SU-DHL-6 (cell line): Measurements from ENCODE around the gene GPR161.

Source experiments
- H2AFZ ChIP-seq: fragments of 200-600 bp; sonication (generic); 2 replicates; pipeline ENCODE4 v1.6.1; 2014; ENCODE audit warnings: low read depth, mild to moderate bottlenecking, moderate library complexity, mixed read lengths, antibody characterized with exemption, low read length; ENCODE audit not compliant: severe bottlenecking
- H3F3A ChIP-seq: fragments of 200-600 bp; shearing (Covaris generic); 2 replicates; pipeline ENCODE4 v1.6.0; 2016; ENCODE audit warnings: antibody characterized with exemption, mild to moderate bottlenecking; ENCODE audit not compliant: insufficient read depth
- H3K27ac ChIP-seq: fragments of 200-600 bp; sonication (generic); 2 replicates; pipeline ENCODE4 v1.5.1; 2016; ENCODE audit warnings: low read depth, mild to moderate bottlenecking, low read length, moderate library complexity, mixed read lengths
- H3K27me3 ChIP-seq: fragments of 200-600 bp; sonication (generic), shearing (Covaris generic); 2 replicates; pipeline ENCODE4 v1.6.0; 2014; ENCODE audit warnings: mild to moderate bottlenecking, low read length
- H3K36me3 ChIP-seq: fragments of 200-600 bp; sonication (generic); 2 replicates; pipeline ENCODE4 v1.6.1; 2014; ENCODE audit warnings: mild to moderate bottlenecking, low read length, mixed read lengths
- H3K4me2 ChIP-seq: fragments of 300-600, 200-600 bp; shearing (Covaris generic), sonication (generic); 2 replicates; pipeline ENCODE4 v1.6.0; 2014; ENCODE audit warnings: low read length, low read depth, mild to moderate bottlenecking; ENCODE audit not compliant: poor library complexity, severe bottlenecking
- H3K4me3 ChIP-seq: fragments of 200-600 bp; sonication (generic); 2 replicates; pipeline ENCODE4 v1.5.1; 2014; ENCODE audit warnings: antibody characterized with exemption, low read length, mild to moderate bottlenecking, mixed read lengths; ENCODE audit not compliant: insufficient read depth, poor library complexity, severe bottlenecking
- H3K79me2 ChIP-seq: fragments of 200-600 bp; sonication (generic); 2 replicates; pipeline ENCODE4 v1.6.1; 2014; ENCODE audit warnings: mild to moderate bottlenecking, low read length, moderate library complexity; ENCODE audit not compliant: insufficient read depth
- H3K9ac ChIP-seq: fragments of 200-600 bp; sonication (generic); 2 replicates; pipeline ENCODE4 v1.7.0; 2014; ENCODE audit warnings: mild to moderate bottlenecking, low read length
- H3K9me2 ChIP-seq: fragments of 200-600 bp; sonication (generic); replicated peaks from 2 replicates; pipeline ENCODE4 v1.6.1; 2014; ENCODE audit warnings: low read length; ENCODE audit not compliant: insufficient read depth
- H3K9me3 ChIP-seq: fragments of 200-600 bp; sonication (generic); 2 replicates; pipeline ENCODE4 v1.6.1; 2014; ENCODE audit warnings: low read length, mixed read lengths; ENCODE audit not compliant: insufficient read depth
- H4K20me1 ChIP-seq: fragments of 200-600 bp; sonication (generic); 2 replicates; pipeline ENCODE4 v1.6.1; 2014; ENCODE audit warnings: low read depth, mild to moderate bottlenecking, antibody characterized with exemption, low read length, moderate library complexity, mixed read lengths
- CTCF ChIP-seq: fragments of 200-600 bp; sonication (generic); IDR thresholded peaks from one replicate; pipeline ENCODE4 v1.5.1; 2017; ENCODE audit warnings: antibody characterized with exemption, mild to moderate bottlenecking, low read length, moderate library complexity; ENCODE audit not compliant: insufficient read depth, poor library complexity, severe bottlenecking
- EZH2phosphoT487 ChIP-seq: fragments of 200-600 bp; sonication (generic), shearing (Covaris generic); conservative IDR thresholded peaks from 2 replicates; pipeline ENCODE4 v1.6.1; 2018; ENCODE audit warnings: mild to moderate bottlenecking, antibody characterized with exemption, low read length, moderate library complexity, mixed read lengths

GPR161 gene

GRCh38 chr1:168069384-168069783, 67.3 kb downstream of the GPR161 start:
- H3K9ac ChIP-seq, result no peak overlapping the region
- H2AFZ ChIP-seq, result no peak overlapping the region
- no peak overlapping the region for H3K4me3 ChIP-seq
- H3K27ac ChIP-seq, result no peak overlapping the region
- no peaks in the 10 kb centered on the region for H3K79me2 ChIP-seq
- H3K4me2 ChIP-seq, result no peak overlapping the region
- peaks cover 38% of the 10 kb centered on the region; the same call in 1 of the 2 replicates for H3K36me3 ChIP-seq
- TF ChIP-seq CTCF (no peak), EZH2phosphoT487 (no peak)
- no peaks in the 10 kb centered on the region for H3K9me2 ChIP-seq
- no peaks in the 10 kb centered on the region for H4K20me1 ChIP-seq
- H3K27me3 ChIP-seq, result no peaks in the 10 kb centered on the region
- H3K9me3 ChIP-seq, result no peaks in the 10 kb centered on the region
- no peaks in the 10 kb centered on the region for H3F3A ChIP-seq

- no peaks in the 10 kb centered on the region for H3F3A ChIP-seq
- H3K27me3 ChIP-seq, result no peaks in the 10 kb centered on the region
- H3K4me3 ChIP-seq, result no peak overlapping the region
- H3K27ac ChIP-seq, result no peak overlapping the region
- H2AFZ ChIP-seq, result no peak overlapping the region
- TF ChIP-seq CTCF (no peak), EZH2phosphoT487 (no peak)
- no peak overlapping the region for H3K9ac ChIP-seq
- no peaks in the 10 kb centered on the region for H3K9me2 ChIP-seq
- no peak overlapping the region for H3K4me2 ChIP-seq
- H3K36me3 ChIP-seq, result peaks cover 48% of the 10 kb centered on the region; the same call in 1 of the 2 replicates
- no peaks in the 10 kb centered on the region for H3K9me3 ChIP-seq
- H3K79me2 ChIP-seq, result no peaks in the 10 kb centered on the region
- H4K20me1 ChIP-seq, result no peaks in the 10 kb centered on the region
These were observed 71.2 kb downstream of the GPR161 start for GRCh38 chr1:168065506-168065905.

- Histone ChIP-seq H3K9ac (no peak overlapping the region), H3K27me3 (no peaks in the 10 kb centered on the region), H3K36me3 (peaks cover 36% of the 10 kb centered on the region; the same call in 1 of the 2 replicates), H3K27ac (no peak overlapping the region; the same call in 1 of the 2 replicates), H3K9me3 (no peaks in the 10 kb centered on the region), H3K79me2 (no peaks in the 10 kb centered on the region), H3K4me3 (no peak overlapping the region), H4K20me1 (no peaks in the 10 kb centered on the region), H3K4me2 (no peak overlapping the region), H2AFZ (no peak overlapping the region), H3F3A (no peaks in the 10 kb centered on the region), H3K9me2 (no peaks in the 10 kb centered on the region)
- TF ChIP-seq CTCF (no peak), EZH2phosphoT487 (no peak)
These were observed 72.5 kb downstream of the GPR161 start for GRCh38 chr1:168064216-168064615.

DNA sequence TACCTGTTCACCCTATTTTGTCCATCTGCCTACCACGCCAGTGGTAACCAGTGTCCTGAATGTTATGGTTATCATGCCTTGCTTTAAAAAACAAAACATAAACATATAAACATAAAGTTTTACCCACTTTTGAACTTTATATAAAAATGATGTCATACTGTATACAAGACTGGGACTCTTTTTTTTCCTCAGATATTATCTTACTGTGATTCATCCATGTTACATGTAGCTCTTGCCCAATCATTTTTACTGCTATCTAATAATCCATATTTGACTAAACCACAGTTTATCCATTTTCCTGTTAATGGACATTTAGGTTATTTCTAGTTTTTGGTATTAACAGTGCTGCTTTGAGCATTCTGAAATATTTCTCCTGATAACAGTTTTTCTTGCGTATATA, 78.8 kb downstream of the GPR161 start:
- Histone ChIP-seq H3K27ac (no peak overlapping the region), H3K9me3 (no peaks in the 10 kb centered on the region), H3F3A (no peaks in the 10 kb centered on the region), H3K4me2 (no peak overlapping the region), H4K20me1 (no peaks in the 10 kb centered on the region), H3K79me2 (no peaks in the 10 kb centered on the region), H3K36me3 (no peaks in the 10 kb centered on the region), H2AFZ (no peak overlapping the region), H3K27me3 (no peaks in the 10 kb centered on the region), H3K9ac (no peak overlapping the region), H3K4me3 (no peak overlapping the region), H3K9me2 (no peaks in the 10 kb centered on the region)
- no peak for TF ChIP-seq EZH2phosphoT487
- TF ChIP-seq CTCF, result no peak
